ENCODE results near the gene RAPGEF6.

- TF ChIP-seq CTCF (IDR thresholded peaks at IDR 0.05), result no peak
- TF ChIP-seq POLR2A (IDR thresholded peaks at IDR 0.05), result no peak
Measured at GRCh38 chr5:131633830-131634229, 1.2 kb downstream of the RAPGEF6 start.
